Stimulated activated memory B cell treated with anti-CD40 and anti-IgM and Interleukin-4, amounts not matched to agents 10 μg/mL and 1 μg/mL and 100 μg/mL, for 72 hours (primary cell): ENCODE data around the gene EXOSC1.

ENCODE experiments used
- ATAC-seq: fragments of 150-1000 bp; cut with Tn5 transposase; 2 replicates; pipeline ENCODE4 v1.10.0; 2021
- H3K27ac Mint-ChIP-seq: one replicate; pipeline ENCODE4 v1.8.0; 2022; ENCODE audit warnings: mild to moderate bottlenecking, mixed read lengths
- H3K27me3 Mint-ChIP-seq: one replicate; pipeline ENCODE4 v1.8.0; 2022; ENCODE audit warnings: mixed read lengths
- H3K36me3 Mint-ChIP-seq: one replicate; pipeline ENCODE4 v1.8.0; 2022; ENCODE audit warnings: mixed read lengths
- H3K4me1 Mint-ChIP-seq: one replicate; pipeline ENCODE4 v1.8.0; 2022; ENCODE audit warnings: mixed read lengths
- H3K4me3 Mint-ChIP-seq: one replicate; pipeline ENCODE4 v1.8.0; 2022; ENCODE audit warnings: mild to moderate bottlenecking, moderate library complexity, mixed read lengths
- H3K9me3 Mint-ChIP-seq: one replicate; pipeline ENCODE4 v1.8.0; 2022; ENCODE audit warnings: mixed read lengths

The EXOSC1 gene

DNA sequence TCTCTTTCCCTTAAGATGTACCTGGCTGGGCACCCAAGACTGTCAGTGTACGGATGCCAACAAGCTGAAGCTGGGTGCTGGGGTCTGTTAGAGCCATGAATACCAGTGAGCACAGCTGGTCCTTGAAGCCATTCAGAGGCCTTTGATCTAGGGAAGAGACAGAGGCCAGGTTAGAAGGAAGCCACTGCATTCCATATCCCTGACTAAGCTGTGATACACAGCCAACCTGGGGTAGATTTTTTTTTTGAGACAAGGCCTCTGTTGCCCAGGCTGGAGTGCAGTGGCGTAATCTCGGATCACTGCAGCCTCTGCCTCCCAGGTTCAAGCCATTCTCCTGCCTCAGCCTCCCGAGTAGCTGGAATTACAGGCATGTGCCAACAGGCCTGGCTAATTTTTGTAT, 20.9 kb upstream of the EXOSC1 start:
- Mint-ChIP-seq H3K9me3 (no peaks in the 10 kb centered on the region), H3K4me1 (no peaks in the 10 kb centered on the region), H3K36me3 (peaks cover 20% of the 10 kb centered on the region), H3K27ac (no peak overlapping the region), H3K27me3 (no peaks in the 10 kb centered on the region), H3K4me3 (no peak overlapping the region)
- ATAC-seq, result no peak

DNA sequence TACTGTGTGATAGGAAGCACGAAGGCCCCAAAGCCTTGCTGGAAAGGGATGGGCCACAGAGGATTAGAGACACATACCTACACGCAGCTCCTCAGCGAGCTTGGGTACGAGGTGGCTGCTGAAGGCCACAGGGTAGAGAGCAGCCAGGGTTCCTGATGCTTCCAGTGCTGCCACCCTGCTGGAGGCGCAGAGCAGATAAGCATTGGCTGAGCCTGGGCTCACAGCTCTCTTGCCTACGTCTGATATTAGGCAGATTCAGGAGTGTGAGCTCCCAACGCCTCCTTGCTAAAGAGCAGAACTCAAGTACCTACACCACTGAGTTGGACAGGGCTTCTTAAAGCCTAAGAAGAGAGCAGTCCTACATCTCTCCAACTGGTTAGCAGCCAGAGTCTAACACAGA, 20.2 kb upstream of the EXOSC1 start:
- Mint-ChIP-seq H3K4me3 (no peak overlapping the region), H3K36me3 (peaks cover 22% of the 10 kb centered on the region), H3K27me3 (no peaks in the 10 kb centered on the region), H3K4me1 (no peaks in the 10 kb centered on the region), H3K9me3 (no peaks in the 10 kb centered on the region), H3K27ac (no peak overlapping the region)
- ATAC-seq, result no peak

DNA sequence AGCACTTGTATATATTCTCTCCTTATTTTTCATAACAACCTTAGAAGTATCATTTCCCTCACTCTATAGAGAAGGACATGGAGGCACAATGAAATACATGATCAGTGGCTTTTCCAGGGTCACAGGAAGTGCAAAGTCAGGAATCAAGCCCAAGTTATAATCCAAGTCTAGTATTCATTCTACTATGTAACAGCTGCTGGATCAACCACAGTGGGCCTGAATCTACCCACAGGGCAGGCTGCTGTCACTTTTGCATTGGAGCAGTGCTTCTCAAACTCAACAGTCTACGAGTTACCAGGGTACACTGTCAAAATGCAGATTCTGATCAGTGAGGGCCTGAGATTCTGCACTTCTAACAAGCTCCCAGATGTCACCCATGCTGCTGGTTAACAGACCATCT, 18.4 kb upstream of the EXOSC1 start:
- ATAC-seq, result no peak
- H3K36me3 Mint-ChIP-seq, result peaks cover 39% of the 10 kb centered on the region
- H3K4me1 Mint-ChIP-seq, result no peaks in the 10 kb centered on the region
- H3K27me3 Mint-ChIP-seq, result no peaks in the 10 kb centered on the region
- H3K9me3 Mint-ChIP-seq, result no peaks in the 10 kb centered on the region
- no peak overlapping the region for H3K27ac Mint-ChIP-seq
- no peak overlapping the region for H3K4me3 Mint-ChIP-seq

DNA sequence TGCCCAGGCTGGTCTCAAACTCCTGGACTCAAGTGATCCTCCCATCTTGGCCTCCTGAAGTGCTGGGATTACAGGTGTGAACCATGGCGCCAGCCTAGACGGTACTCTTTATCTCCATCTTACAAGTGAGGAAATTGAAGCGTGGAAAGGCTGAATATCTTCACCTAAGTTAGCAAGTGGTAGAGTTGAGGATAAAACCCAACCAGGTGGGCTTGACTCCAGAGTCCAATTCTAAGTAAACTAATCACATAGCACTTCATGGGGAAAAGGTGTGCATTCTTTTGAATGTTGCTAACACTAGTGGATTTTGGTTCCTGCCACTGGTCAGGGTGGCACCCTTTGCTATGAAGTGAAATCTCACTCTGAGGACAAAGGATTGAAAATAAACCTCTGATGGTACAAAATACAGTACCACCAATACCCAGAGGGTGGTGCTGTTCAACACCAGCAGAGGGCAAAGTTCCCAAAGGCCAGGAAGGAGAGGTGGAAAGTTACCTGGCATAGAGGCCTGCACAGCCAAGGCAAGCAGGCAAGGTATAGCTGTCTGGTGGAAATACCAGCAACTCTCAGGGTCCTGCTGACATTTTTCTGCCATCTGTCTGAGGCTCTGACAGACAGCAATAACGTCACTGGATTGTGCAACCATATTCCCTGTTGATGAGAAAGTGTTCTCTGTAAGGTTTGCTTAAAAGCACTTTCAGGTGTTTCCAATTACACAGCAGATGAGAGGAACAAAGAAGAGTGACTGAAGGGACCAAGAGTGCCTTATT, 17.7 kb upstream of the EXOSC1 start:
- Mint-ChIP-seq H3K9me3 (no peaks in the 10 kb centered on the region), H3K4me3 (no peak overlapping the region), H3K4me1 (no peaks in the 10 kb centered on the region), H3K36me3 (peaks cover 46% of the 10 kb centered on the region), H3K27me3 (no peaks in the 10 kb centered on the region), H3K27ac (no peak overlapping the region)
- no peak for ATAC-seq

DNA sequence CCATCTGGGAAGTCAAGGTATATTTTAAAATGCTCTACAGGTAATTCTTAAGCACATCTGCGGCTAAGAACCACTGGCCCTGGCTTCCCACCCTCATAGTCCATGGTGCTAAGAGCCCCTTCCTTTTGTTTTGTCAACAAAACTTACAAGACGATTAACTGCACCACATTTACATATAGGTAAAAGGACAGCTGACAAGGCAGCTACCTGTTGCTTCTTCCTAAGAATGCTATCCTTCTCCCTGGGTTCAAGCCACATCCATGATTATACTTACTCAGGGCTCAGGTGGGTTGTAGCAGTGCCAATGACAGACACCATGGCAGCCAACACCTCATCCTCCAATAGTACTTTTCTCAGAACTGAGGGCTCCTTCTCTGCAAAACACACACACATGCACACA, 16.5 kb upstream of the EXOSC1 start:
- H3K4me1 Mint-ChIP-seq, result no peaks in the 10 kb centered on the region
- no peak for ATAC-seq
- H3K27me3 Mint-ChIP-seq, result no peaks in the 10 kb centered on the region
- H3K9me3 Mint-ChIP-seq, result no peaks in the 10 kb centered on the region
- H3K4me3 Mint-ChIP-seq, result no peak overlapping the region
- peaks cover 52% of the 10 kb centered on the region for H3K36me3 Mint-ChIP-seq
- H3K27ac Mint-ChIP-seq, result no peak overlapping the region

DNA sequence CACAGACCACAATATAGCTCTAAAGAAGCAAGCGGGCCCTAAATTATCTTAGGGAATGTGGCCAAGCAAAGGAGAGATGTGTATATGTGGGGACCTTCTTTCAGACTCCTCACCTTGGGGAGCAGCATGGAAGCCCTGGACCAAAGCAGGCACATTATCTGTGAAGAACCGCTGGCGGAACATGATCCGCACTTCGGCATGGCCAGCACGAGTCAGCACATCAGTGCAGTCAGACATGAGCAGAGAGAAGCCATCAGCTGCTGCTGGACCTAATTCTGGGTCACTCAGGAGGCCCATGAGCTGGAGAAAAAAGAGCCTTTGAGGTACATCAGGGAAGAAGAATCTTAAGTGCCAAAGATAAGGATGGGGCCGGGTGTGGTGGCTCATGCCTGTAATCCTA, 14.1 kb upstream of the EXOSC1 start:
- Mint-ChIP-seq H3K4me1 (no peaks in the 10 kb centered on the region), H3K9me3 (no peaks in the 10 kb centered on the region), H3K36me3 (peaks cover 53% of the 10 kb centered on the region), H3K4me3 (no peak overlapping the region), H3K27me3 (no peaks in the 10 kb centered on the region), H3K27ac (no peak overlapping the region)
- no peak for ATAC-seq

DNA sequence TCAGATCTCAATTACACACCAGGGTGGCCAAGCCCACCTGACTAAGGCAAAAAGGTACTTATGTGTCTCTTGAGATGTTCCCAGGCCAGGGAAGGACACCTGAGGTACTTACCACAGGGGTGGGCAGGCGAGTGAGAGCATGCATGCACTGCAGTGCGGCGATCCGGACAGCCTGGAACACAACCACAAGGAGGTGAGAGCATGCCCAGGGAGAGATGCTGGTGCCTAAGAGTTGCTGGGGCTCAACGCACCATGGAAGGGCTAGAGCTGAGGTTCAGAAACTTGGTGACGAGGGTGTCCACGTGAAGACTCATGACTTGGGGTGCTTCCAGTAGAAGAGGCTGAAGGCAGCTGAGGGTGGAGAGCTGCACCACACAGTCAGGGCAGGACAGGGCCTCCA, 13.3 kb upstream of the EXOSC1 start:
- H3K4me3 Mint-ChIP-seq, result no peak overlapping the region
- no peak for ATAC-seq
- H3K9me3 Mint-ChIP-seq, result no peaks in the 10 kb centered on the region
- H3K4me1 Mint-ChIP-seq, result peaks cover 3% of the 10 kb centered on the region
- H3K27me3 Mint-ChIP-seq, result no peaks in the 10 kb centered on the region
- H3K36me3 Mint-ChIP-seq, result peaks cover 49% of the 10 kb centered on the region
- H3K27ac Mint-ChIP-seq, result peak overlapping the region; percentile 42

DNA sequence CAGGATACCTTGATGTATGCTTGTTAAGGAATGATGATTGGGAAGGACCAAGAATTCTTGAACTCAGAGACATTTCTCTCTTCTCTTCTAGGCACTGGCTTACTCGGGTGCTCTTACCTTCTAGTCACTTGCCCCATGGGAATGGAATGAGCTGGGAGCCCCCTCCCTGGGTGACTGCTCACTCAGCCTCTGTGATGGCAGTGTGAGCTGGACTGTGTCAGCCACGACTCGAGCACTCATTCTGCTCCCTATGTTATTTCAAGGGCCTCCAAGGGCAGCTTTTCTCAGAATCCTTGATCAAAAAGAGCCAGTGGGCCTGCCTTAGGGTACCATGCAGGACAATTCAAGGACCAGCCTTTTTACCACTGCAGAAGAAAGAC, 10.9 kb upstream of the EXOSC1 start:
- peaks cover 49% of the 10 kb centered on the region for H3K36me3 Mint-ChIP-seq

DNA sequence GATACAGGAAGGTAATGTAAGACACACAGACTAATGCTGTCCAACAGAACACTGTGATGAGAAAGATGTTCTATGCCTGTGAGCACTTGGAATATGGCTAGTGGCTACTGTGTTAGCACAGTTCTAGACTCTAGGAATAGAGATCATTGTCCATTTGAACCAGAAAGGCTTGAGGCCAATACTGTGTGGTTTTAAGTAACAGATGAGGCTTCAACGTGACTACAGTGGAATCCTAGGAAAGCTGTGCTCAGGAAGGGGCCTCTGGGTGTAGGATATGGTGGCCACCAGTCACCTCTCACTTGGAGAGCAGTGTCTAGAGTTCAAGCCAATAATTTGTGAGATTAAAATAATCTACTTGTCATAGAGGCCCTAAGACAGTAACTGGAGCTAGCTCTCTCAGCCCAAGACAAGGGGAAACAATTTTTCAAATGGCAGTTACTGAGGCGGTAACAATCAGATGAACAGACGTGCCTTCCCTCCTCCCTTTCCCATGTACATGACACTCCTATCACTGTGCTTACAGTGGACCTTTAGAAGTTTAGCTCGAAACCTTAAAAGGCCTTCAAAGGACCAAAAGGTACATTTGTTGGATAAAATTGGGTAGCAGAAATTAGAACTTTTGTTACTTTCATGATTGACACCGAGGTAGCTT, 10.4 kb upstream of the EXOSC1 start:
- H3K27ac Mint-ChIP-seq, result no peak overlapping the region
- H3K4me1 Mint-ChIP-seq, result peaks cover 8% of the 10 kb centered on the region
- peaks cover 44% of the 10 kb centered on the region for H3K36me3 Mint-ChIP-seq
- no peaks in the 10 kb centered on the region for H3K27me3 Mint-ChIP-seq
- H3K4me3 Mint-ChIP-seq, result no peak overlapping the region
- ATAC-seq, result no peak
- H3K9me3 Mint-ChIP-seq, result no peaks in the 10 kb centered on the region

More for the DNA sequence above, 10.9 kb upstream of the EXOSC1 start:
- ATAC-seq, result no peak
- H3K9me3 Mint-ChIP-seq, result no peaks in the 10 kb centered on the region
- H3K27ac Mint-ChIP-seq, result no peak overlapping the region
- H3K4me3 Mint-ChIP-seq, result no peak overlapping the region
- no peaks in the 10 kb centered on the region for H3K27me3 Mint-ChIP-seq
- H3K4me1 Mint-ChIP-seq, result peaks cover 8% of the 10 kb centered on the region

DNA sequence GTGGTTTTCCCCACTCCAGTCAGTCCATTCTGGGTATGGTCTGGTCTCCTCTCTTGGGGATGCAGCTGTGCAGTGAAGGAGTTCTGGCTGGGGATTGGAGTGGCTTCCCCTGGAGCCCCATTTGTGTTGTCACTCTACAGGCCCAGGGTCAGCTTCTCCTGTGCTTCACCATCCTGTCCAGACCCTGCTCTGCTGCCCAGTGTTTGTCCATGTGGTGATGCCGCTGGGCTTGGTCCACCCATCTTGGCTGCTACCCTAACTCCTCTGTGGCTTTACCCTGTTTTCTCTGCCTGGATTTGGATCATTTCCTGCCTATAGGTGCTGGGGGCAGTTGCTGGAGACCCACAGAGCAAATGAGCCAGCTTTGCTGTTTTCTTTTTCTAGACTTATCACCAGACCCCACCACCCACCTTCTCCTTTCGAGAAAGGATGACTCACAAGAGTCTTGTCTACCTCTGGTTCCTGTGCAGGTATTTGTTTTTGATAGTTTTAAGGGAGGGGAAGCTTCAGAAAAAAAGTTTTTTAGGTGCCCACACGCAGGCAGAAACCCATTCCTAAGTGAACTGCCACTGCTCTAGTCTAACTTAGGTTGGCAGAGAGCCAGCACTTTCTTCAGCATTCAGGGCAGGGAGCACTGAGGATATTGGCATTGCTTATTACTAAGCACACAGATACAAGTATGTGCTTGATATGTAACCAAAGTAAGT, 8.7 kb upstream of the EXOSC1 start:
- Mint-ChIP-seq H3K27ac (peak overlapping the region; percentile 42), H3K9me3 (no peaks in the 10 kb centered on the region), H3K4me1 (peaks cover 18% of the 10 kb centered on the region), H3K4me3 (no peak overlapping the region), H3K27me3 (no peaks in the 10 kb centered on the region), H3K36me3 (peaks cover 36% of the 10 kb centered on the region)
- no peak for ATAC-seq

DNA sequence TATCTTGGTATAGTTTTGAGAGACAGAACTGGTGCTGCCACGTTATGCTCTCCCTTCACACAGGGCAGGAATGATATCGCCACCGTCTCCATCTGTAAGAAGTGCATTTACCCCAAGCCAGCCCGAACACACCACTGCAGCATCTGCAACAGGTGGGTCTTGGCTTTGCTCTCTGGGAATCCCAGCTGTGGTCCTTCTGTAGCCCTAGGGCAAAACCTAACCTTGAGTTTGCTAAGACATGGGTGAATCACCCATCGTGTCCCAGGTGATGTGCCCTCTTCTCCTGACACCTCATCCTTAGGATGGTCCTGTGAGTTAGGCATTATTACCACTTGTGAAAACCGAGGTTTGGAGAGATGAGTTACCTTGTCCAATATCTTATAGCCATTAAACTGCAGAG, 6.5 kb upstream of the EXOSC1 start:
- H3K36me3 Mint-ChIP-seq, result peaks cover 20% of the 10 kb centered on the region
- no peak overlapping the region for H3K4me3 Mint-ChIP-seq
- no peak for ATAC-seq
- no peaks in the 10 kb centered on the region for H3K9me3 Mint-ChIP-seq
- H3K4me1 Mint-ChIP-seq, result peaks cover 36% of the 10 kb centered on the region
- H3K27ac Mint-ChIP-seq, result no peak overlapping the region
- no peaks in the 10 kb centered on the region for H3K27me3 Mint-ChIP-seq

DNA sequence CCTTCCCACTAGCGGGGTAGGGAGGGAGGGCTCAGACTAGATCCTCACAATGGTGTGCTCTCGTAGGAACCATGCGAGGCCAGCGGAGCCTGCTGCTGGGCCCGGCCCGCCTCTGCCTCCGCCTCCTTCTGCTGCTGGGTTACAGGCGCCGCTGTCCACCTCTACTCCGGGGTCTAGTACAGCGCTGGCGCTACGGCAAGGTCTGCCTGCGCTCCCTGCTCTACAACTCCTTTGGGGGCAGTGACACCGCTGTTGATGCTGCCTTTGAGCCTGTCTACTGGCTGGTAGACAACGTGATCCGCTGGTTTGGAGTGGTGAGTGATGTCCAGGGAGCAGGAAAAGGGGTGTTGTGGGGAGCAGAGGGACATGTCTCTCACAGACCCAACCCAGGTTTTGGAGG, 5.8 kb upstream of the EXOSC1 start:
- Mint-ChIP-seq H3K27me3 (no peaks in the 10 kb centered on the region), H3K4me3 (no peak overlapping the region), H3K27ac (no peak overlapping the region), H3K4me1 (peaks cover 43% of the 10 kb centered on the region), H3K36me3 (peaks cover 20% of the 10 kb centered on the region), H3K9me3 (no peaks in the 10 kb centered on the region)
- ATAC-seq, result no peak

DNA sequence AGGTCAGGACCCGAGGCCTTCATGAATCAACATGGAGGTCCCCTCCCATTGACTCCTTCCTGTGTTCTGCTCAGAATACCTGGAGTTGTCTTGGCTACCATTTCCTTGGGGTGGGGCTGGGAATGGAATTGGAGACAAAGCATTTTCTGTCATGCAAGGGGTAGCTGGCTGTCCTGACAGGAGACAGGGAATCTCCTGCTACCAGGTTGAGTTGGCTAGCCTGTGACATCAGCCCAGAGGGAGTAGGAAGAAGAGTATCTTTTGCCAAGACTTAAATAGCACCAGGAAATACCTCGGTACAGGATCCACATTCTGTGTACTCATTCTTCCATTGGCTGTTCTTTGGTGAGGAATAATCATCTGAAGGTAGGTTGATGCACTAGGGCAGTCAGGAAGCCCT, 5.0 kb upstream of the EXOSC1 start:
- no peak for ATAC-seq
- Mint-ChIP-seq H3K9me3 (no peaks in the 10 kb centered on the region), H3K27me3 (no peaks in the 10 kb centered on the region), H3K36me3 (peaks cover 20% of the 10 kb centered on the region), H3K27ac (no peak overlapping the region), H3K4me1 (peaks cover 49% of the 10 kb centered on the region), H3K4me3 (no peak overlapping the region)

DNA sequence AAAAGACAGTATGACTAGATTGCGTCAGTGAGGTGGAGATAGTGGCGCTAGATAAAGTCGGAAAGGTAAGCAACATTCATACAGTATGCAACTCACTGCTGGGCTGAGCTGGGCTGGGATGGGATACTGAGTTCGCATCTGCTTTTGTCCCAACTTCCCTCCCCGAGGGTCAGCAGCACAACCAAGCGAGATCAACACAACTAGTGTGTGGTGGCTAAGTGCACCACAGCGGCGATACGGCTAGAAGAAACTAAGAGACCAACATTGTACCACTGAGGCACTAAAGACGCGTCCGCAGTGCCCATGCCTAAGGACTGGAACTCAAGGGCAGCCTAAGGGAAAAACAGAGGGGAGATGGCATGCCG, 467 bp downstream of the EXOSC1 start:
- Mint-ChIP-seq H3K9me3 (no peaks in the 10 kb centered on the region), H3K27ac (peak overlapping the region; percentile 84), H3K36me3 (peaks cover 14% of the 10 kb centered on the region), H3K27me3 (no peaks in the 10 kb centered on the region), H3K4me1 (peaks cover 50% of the 10 kb centered on the region), H3K4me3 (peak overlapping the region; percentile 93)
- ATAC-seq, result no peak

DNA sequence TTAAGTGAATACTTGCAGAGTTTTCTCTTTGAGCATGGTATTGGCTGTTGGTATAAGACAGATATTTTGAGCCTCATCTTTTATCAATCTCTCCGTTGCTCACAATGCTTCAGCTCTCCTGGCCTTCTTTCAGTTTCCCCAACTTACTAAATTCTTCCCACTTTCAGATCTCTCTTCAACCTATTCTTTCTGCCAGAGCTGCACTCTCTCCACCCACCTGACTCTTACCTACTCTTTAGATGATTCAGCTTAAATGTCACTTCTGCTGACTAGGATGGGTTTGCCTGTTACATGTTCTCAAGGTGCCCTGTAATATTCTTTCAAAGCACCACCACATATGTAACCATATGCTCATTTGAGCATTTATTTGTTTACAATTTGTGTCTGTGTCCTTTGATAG, 1.6 kb downstream of the EXOSC1 start:
- Mint-ChIP-seq H3K27ac (peak overlapping the region; percentile 84), H3K4me1 (peaks cover 48% of the 10 kb centered on the region), H3K36me3 (peaks cover 13% of the 10 kb centered on the region), H3K9me3 (no peaks in the 10 kb centered on the region), H3K4me3 (peak overlapping the region; percentile 93), H3K27me3 (no peaks in the 10 kb centered on the region)
- no peak for ATAC-seq

DNA sequence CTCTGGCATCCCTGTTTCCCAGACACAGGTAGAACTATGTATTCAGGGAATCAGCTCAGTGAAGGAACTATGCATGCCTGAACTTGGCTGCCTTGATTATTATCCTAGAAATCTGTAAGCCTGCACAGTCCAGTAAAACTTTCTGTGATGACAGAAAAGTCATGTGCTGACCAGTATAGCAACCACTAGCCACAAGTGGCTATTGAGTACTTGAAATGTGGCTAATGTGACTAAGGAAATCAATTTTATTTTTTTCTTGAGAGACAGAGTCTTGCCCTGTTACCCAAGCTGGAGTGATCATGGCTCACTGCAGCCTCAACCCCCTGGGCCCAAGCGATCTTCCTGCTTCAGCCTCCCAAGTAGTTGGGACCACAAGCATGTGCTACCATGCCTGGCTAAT, 3.5 kb downstream of the EXOSC1 start:
- no peak overlapping the region for H3K27ac Mint-ChIP-seq
- H3K4me1 Mint-ChIP-seq, result peaks cover 29% of the 10 kb centered on the region
- no peak overlapping the region for H3K4me3 Mint-ChIP-seq
- H3K27me3 Mint-ChIP-seq, result no peaks in the 10 kb centered on the region
- no peaks in the 10 kb centered on the region for H3K9me3 Mint-ChIP-seq
- ATAC-seq, result no peak
- H3K36me3 Mint-ChIP-seq, result peaks cover 13% of the 10 kb centered on the region
